SK-N-MC (cell line): ENCODE results near the gene MMP14.

Source experiments
- EZH2 ChIP-seq: fragments of 200-600 bp; sonication (generic); IDR thresholded peaks from one replicate; pipeline ENCODE4 v1.6.1; 2017; ENCODE audit warnings: antibody characterized with exemption
- POLR2AphosphoS5 ChIP-seq: IDR thresholded peaks from 2 replicates; pipeline ENCODE4 v1.6.1; 2012; ENCODE audit warnings: mild to moderate bottlenecking, low read depth, low read length, borderline replicate concordance

DNA sequence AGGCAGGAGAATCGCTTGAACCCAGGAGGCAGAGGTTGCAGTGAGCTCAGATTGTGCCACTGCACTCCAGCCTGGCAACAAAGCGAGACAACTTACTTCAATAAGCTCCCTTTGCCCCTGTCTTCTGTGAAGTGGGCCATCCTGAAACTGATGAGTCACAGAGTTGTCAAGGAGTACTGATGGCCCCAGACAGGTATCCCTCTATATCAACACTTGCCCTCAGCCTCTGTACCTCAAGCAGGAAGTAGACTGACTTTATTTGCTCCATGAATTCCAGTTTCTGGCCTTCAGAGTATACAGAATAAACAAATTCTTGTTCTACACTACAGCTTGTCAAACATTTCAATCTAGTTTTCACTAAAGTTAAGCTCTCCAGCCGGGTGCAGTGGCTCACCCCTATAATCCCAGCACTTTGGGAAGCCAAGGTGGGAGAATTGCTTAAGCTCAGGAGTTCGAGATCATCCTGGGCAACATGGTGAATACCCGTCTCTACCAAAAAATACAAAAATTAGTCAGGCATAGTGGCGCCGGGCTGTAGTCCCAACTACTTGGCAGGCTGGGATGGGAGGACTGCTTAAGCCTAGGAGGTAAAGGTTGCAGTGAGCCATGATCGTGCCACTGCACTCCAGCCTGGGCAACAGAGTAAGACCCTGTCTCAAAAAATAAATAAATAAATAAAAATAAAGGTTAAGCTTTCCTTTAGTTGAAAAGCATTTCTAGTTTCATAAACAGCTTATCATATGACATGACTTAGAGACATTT, 18.8 kb downstream of the MMP14 start:
- TF ChIP-seq POLR2AphosphoS5 (no peak), EZH2 (no peak)
